Neural cell (in vitro differentiated cells): ENCODE results near the gene CYP4F22. TPM values are rescaled to one million over a fixed set of nuclear protein-coding genes. Genes with fewer than 3 reads are reported as not detected.

Experiments
- H2AFZ ChIP-seq: fragments of 200-600, 300-800 bp; sonication (generic), shearing (Covaris generic); 2 replicates; pipeline ENCODE4 v1.6.0; 2014; ENCODE audit warnings: low read depth, mild to moderate bottlenecking, antibody characterized with exemption, low read length, moderate library complexity
- H3F3A ChIP-seq: fragments of 200-600 bp; shearing (Covaris generic); 2 replicates; pipeline ENCODE4 v1.6.1; 2016; ENCODE audit warnings: mild to moderate bottlenecking, moderate library complexity, mixed read lengths, antibody characterized with exemption, low read length; ENCODE audit not compliant: insufficient read depth, poor library complexity, severe bottlenecking
- H3K27ac ChIP-seq: fragments of 200-600, 300-800 bp; sonication (generic), shearing (Covaris generic); 2 replicates; pipeline ENCODE4 v1.5.1; 2014; ENCODE audit warnings: mild to moderate bottlenecking, low read length, moderate library complexity
- H3K27me3 ChIP-seq: fragments of 300-800, 200-600 bp; sonication (generic), shearing (Covaris generic); 2 replicates; pipeline ENCODE4 v1.6.0; 2014; ENCODE audit warnings: mild to moderate bottlenecking, low read depth, low read length, moderate library complexity; ENCODE audit not compliant: insufficient read depth
- H3K36me3 ChIP-seq: fragments of 300-800, 200-600 bp; sonication (generic), shearing (Covaris generic); 2 replicates; pipeline ENCODE4 v1.5.1; 2014; ENCODE audit warnings: mild to moderate bottlenecking, antibody characterized with exemption, low read length, moderate library complexity; ENCODE audit not compliant: insufficient read depth
- H3K4me2 ChIP-seq: fragments of 300-800, 200-600 bp; sonication (generic), shearing (Covaris generic); 2 replicates; pipeline ENCODE4 v1.6.0; 2014; ENCODE audit warnings: mild to moderate bottlenecking, low read length
- H3K4me3 ChIP-seq: fragments of 300-800, 200-600 bp; sonication (generic), shearing (Covaris generic); 2 replicates; pipeline ENCODE4 v1.5.1; 2014; ENCODE audit warnings: mild to moderate bottlenecking, low read length, moderate library complexity
- H3K79me2 ChIP-seq: fragments of 200-600 bp; shearing (Covaris generic); replicated peaks from 2 replicates; pipeline ENCODE4 v1.6.0; 2014; ENCODE audit warnings: mild to moderate bottlenecking, low read length, moderate library complexity; ENCODE audit not compliant: insufficient read depth
- H3K9ac ChIP-seq: fragments of 300-800, 200-600 bp; sonication (generic), shearing (Covaris generic); 2 replicates; pipeline ENCODE4 v1.6.1; 2016; ENCODE audit warnings: mild to moderate bottlenecking, low read length, mixed read lengths
- H3K9me2 ChIP-seq: fragments of 200-600 bp; shearing (Covaris generic); 2 replicates; pipeline ENCODE4 v1.6.1; 2016; ENCODE audit warnings: mild to moderate bottlenecking, low read length, mixed read lengths; ENCODE audit not compliant: insufficient read depth
- H3K9me3 ChIP-seq: fragments of 200-600, 300-800 bp; sonication (generic), shearing (Covaris generic); 2 replicates; pipeline ENCODE4 v1.6.1; 2016; ENCODE audit warnings: mild to moderate bottlenecking, mixed run types, low read length, moderate library complexity, mixed read lengths
- H4K20me1 ChIP-seq: fragments of 200-600 bp; shearing (Covaris generic); 2 replicates; pipeline ENCODE4 v1.6.1; 2016; ENCODE audit warnings: mild to moderate bottlenecking, mixed run types; ENCODE audit not compliant: insufficient read depth
- EP300 ChIP-seq: fragments of 450-650 bp; conservative IDR thresholded peaks from 2 replicates; pipeline ENCODE4 v1.6.1; 2014; ENCODE audit warnings: antibody characterized with exemption, mild to moderate bottlenecking, moderate library complexity; ENCODE audit not compliant: poor library complexity, severe bottlenecking
- EZH2 ChIP-seq: fragments of 200-600, 300-800 bp; shearing (Covaris generic), sonication (generic); IDR thresholded peaks from 2 replicates; pipeline ENCODE4 v1.6.1; 2014; ENCODE audit warnings: antibody characterized with exemption, low read length, borderline replicate concordance, mild to moderate bottlenecking; ENCODE audit not compliant: insufficient read depth, poor library complexity, severe bottlenecking
- MXI1 ChIP-seq: fragments of 450-650 bp; conservative IDR thresholded peaks from 2 replicates; pipeline ENCODE4 v1.6.1; 2014; ENCODE audit warnings: antibody characterized with exemption, mild to moderate bottlenecking; ENCODE audit not compliant: poor library complexity, severe bottlenecking
- POLR2AphosphoS5 ChIP-seq: IDR thresholded peaks from 2 replicates; pipeline ENCODE4 v1.6.1; 2012
- RAD21 ChIP-seq: fragments of 450-650 bp; conservative IDR thresholded peaks from 2 replicates; pipeline ENCODE4 v1.6.1; 2014; ENCODE audit warnings: antibody characterized with exemption, mild to moderate bottlenecking, moderate library complexity
- TAF1 ChIP-seq: IDR thresholded peaks from 2 replicates; pipeline ENCODE4 v1.6.1; 2012; ENCODE audit warnings: low read depth
- polyA plus RNA-seq: library from polyadenylated mRNA; depleted of rRNA; stranded (reverse); fragments of >200 nt; gene quantifications from 2 replicates; pipeline ENCODE4 v1.2.3, GENCODE V29; 2014
- TF ChIP-seq, protein P1 (sequence below): fragments of 450-650 bp; IDR thresholded peaks from 2 replicates; pipeline ENCODE4 v1.5.1; 2014; ENCODE audit warnings: antibody characterized with exemption, mild to moderate bottlenecking, moderate library complexity; ENCODE audit not compliant: poor library complexity, severe bottlenecking
- TF ChIP-seq, protein P2 (sequence below): IDR thresholded peaks from 2 replicates; pipeline ENCODE4 v1.6.1; 2012; ENCODE audit warnings: borderline replicate concordance

The CYP4F22 gene
- polyA plus RNA-seq, 1 donor from 2014 or later = not detected

DNA sequence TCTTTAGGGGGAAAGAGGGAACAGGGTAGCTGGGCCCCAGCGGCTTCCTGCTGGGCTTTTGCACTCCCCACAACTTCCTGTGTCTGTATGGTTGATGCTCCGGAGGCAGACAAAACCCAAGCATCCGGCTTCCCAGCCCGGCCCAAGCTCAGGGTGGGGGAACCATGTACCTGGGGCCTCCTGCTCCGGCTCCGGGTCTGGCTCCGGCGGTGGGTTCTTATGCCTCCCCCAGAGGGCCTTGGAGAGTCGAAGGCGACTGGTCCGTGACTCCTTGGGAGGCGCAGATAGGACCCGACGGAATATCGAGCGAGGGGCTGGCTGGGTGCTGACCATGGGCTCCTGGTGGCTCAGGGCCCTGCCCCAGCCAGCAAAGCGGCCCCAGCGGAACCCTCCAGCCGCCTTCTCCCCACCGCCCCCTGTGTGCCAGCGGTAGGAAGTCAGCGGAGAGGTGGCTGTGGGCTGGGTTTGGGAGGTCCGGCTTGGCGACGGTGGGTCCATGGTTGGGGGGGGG is 44.4 kb upstream of the CYP4F22 start:
- Histone ChIP-seq H4K20me1 (no peaks in the 10 kb centered on the region), H3K4me2 (no peak overlapping the region), H3K79me2 (no peaks in the 10 kb centered on the region), H2AFZ (no peak overlapping the region), H3K27me3 (peaks cover 42% of the 10 kb centered on the region), H3F3A (no peaks in the 10 kb centered on the region), H3K9me3 (no peaks in the 10 kb centered on the region), H3K36me3 (no peaks in the 10 kb centered on the region), H3K9ac (no peak overlapping the region), H3K27ac (no peak overlapping the region), H3K4me3 (no peak overlapping the region), H3K9me2 (no peaks in the 10 kb centered on the region)
- no peak for TF ChIP-seq MXI1
- no peak for TF ChIP-seq EZH2
- TF ChIP-seq POLR2AphosphoS5 = no peak
- no peak for TF ChIP-seq TAF1
- TF ChIP-seq, protein P1, sequence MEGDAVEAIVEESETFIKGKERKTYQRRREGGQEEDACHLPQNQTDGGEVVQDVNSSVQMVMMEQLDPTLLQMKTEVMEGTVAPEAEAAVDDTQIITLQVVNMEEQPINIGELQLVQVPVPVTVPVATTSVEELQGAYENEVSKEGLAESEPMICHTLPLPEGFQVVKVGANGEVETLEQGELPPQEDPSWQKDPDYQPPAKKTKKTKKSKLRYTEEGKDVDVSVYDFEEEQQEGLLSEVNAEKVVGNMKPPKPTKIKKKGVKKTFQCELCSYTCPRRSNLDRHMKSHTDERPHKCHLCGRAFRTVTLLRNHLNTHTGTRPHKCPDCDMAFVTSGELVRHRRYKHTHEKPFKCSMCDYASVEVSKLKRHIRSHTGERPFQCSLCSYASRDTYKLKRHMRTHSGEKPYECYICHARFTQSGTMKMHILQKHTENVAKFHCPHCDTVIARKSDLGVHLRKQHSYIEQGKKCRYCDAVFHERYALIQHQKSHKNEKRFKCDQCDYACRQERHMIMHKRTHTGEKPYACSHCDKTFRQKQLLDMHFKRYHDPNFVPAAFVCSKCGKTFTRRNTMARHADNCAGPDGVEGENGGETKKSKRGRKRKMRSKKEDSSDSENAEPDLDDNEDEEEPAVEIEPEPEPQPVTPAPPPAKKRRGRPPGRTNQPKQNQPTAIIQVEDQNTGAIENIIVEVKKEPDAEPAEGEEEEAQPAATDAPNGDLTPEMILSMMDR = no peak
- TF ChIP-seq, protein P2, sequence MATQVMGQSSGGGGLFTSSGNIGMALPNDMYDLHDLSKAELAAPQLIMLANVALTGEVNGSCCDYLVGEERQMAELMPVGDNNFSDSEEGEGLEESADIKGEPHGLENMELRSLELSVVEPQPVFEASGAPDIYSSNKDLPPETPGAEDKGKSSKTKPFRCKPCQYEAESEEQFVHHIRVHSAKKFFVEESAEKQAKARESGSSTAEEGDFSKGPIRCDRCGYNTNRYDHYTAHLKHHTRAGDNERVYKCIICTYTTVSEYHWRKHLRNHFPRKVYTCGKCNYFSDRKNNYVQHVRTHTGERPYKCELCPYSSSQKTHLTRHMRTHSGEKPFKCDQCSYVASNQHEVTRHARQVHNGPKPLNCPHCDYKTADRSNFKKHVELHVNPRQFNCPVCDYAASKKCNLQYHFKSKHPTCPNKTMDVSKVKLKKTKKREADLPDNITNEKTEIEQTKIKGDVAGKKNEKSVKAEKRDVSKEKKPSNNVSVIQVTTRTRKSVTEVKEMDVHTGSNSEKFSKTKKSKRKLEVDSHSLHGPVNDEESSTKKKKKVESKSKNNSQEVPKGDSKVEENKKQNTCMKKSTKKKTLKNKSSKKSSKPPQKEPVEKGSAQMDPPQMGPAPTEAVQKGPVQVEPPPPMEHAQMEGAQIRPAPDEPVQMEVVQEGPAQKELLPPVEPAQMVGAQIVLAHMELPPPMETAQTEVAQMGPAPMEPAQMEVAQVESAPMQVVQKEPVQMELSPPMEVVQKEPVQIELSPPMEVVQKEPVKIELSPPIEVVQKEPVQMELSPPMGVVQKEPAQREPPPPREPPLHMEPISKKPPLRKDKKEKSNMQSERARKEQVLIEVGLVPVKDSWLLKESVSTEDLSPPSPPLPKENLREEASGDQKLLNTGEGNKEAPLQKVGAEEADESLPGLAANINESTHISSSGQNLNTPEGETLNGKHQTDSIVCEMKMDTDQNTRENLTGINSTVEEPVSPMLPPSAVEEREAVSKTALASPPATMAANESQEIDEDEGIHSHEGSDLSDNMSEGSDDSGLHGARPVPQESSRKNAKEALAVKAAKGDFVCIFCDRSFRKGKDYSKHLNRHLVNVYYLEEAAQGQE = no peak
- no peak for TF ChIP-seq RAD21
- no peak for TF ChIP-seq EP300

DNA sequence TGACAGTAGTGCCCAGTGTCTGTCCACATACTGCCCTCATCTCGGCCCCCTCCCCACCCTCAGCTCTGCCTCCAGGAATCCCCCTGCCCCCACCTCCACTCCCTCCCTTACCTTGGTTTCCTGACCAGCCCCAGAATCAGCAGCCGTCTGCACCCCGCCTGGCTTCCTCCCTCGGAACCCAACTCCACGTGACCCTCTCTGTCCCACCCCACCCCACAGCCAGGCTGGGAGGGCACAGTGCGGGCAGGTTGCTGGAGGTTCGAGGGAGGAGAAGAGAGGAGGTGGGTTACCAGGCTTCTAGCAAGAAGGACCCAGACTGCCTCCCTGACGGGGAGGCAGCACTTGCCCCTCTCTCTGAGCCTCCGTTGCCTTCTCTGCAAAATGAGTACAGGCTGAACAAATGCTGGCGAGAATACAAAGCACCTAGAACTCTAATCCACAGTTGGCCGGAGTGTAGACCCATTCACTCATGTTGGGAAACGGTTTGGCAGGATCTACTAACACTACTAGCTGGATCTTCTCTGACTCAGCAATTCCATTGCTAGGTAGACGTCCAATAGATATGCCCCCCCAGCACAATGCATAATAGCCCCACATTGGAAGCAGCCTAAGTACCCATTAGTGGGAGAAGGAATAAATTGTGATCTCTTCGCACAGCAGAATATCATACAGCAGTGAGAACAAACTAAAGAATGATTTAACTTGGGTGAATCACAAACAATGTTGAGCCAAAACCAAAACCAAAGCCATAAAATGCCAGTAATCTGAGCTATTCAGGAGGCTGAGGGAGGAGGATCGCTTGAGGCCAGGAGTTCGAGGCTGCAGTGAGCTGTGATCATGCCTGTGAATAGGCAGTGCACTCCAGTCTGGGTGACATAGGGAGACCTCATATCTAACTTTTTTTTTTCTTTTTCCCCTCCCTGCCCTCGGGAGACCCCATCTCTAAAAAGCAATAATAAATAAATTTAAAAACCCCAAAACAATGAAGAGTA is 43.6 kb upstream of the CYP4F22 start, which contains the start of gene RASAL3:
TSS of gene RASAL3 (minus strand) at position 151 of the 992 bp plus-strand sequence. CDS start 186 bp downstream, outside the sequence.
- Histone ChIP-seq H3K79me2 (no peaks in the 10 kb centered on the region), H2AFZ (no peak within 1 kb of the TSS), H3K9me3 (no peaks in the 10 kb centered on the region), H3K27me3 (peaks cover 48% of the 10 kb centered on the region), H3K27ac (no peak within 1 kb of the TSS), H3F3A (no peaks in the 10 kb centered on the region), H3K9ac (no peak within 1 kb of the TSS), H3K36me3 (no peaks in the 10 kb centered on the region), H3K4me3 (no peak within 1 kb of the TSS), H4K20me1 (no peaks in the 10 kb centered on the region), H3K9me2 (no peaks in the 10 kb centered on the region), H3K4me2 (no peak within 1 kb of the TSS)
- TF ChIP-seq RAD21 = no peak
- no peak for TF ChIP-seq TAF1
- TF ChIP-seq, protein P1 = no peak
- no peak for TF ChIP-seq EP300
- TF ChIP-seq EZH2 = no peak
- TF ChIP-seq POLR2AphosphoS5 = no peak
